GM18519 (cell line): ENCODE results near the gene ZMYND19.
"Not testable (repeated sequence)": the region's sequence is repeated elsewhere in the genome, so short reads cannot be mapped to it uniquely, and the experiment has no call there.

ENCODE experiments used
- ATAC-seq: cut with Tn5 transposase; IDR thresholded peaks from one replicate; pipeline ENCODE4 v1.9.1; 2021; ENCODE audit warnings: mild to moderate bottlenecking, moderate library complexity; ENCODE audit not compliant: unreplicated experiment, low FRiP score

Gene ZMYND19

GRCh38 chr9:137614631-137615386 lies 24.5 kb upstream of the ZMYND19 start:
- ATAC-seq, result no peak

DNA sequence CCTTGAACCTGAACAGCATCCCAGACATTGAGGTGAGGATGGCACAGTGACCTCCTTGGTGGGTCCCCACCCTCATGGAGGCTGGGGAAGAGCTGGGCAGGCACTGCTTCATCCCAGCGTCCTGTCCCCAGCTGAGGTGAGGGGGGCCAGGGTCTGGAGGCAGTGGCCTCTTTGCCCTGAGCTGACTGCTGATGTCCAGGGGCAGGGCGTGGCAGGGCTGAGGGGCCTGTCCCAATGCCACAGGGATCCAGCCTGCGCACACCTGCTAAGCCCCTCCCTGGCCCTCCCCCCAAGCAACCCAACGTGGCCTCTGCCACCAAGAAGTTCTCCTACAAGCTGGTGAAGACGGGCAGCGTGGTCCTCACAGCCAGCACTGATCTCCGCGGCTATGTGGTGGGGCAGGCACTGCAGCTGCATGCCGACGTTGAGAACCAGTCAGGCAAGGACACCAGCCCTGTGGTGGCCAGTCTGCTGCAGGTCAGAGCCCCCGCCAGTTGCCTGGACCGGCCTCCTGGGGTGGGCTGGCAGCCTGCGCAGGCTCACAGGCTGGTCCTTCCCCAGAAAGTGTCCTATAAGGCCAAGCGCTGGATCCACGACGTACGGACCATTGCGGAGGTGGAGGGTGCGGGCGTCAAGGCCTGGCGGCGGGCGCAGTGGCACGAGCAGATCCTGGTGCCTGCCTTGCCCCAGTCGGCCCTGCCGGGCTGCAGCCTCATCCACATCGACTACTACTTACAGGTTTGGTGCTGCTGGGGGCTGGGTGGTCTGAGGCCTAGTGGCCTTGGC lies 23.6 kb upstream of the ZMYND19 start:
- no peak for ATAC-seq

DNA sequence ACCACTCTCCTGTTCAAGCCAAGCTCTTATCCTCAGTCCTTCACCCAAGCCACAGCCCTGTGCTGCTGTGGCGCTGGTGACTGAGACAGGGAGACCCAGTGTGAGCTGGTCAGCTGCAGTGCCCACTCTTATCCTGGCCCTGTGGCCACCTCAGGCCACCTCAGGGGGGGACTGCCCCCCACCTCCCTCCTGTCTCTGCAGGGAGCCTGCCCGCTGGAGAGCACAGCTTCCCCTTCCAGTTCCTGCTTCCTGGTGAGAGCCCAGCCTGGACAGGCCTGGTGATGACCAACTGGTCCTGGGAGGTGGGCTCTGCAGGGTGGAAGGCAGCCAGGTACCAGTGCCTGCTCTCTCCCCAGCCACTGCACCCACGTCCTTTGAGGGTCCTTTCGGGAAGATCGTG lies 22.9 kb upstream of the ZMYND19 start:
- ATAC-seq, result no peak

- no peak for ATAC-seq
These were observed 22.4 kb upstream of the ZMYND19 start for GRCh38 chr9:137612741-137613142.

GRCh38 chr9:137611623-137612609 lies 21.6 kb upstream of the ZMYND19 start:
- no peak for ATAC-seq

DNA sequence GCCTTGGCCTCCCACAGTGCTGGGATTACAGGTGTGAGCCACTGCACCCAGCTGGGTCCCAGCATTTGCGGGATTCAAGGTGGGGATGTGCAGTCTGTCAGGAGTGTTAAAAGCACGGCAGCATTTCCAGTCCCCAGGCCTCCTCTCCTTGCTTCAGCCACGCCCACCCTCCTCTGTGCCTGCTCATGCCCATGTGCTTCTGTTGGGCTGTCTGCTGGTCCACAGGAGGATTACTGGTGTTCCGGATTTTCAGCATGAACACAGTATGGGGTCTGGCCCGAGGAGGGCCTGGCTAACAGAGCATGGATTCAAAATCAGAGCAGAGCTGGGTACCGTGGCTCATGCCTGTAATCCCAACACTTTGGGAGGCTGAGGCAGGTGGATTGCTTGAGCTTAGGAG lies 20.6 kb upstream of the ZMYND19 start:
- ATAC-seq, result no peak

DNA sequence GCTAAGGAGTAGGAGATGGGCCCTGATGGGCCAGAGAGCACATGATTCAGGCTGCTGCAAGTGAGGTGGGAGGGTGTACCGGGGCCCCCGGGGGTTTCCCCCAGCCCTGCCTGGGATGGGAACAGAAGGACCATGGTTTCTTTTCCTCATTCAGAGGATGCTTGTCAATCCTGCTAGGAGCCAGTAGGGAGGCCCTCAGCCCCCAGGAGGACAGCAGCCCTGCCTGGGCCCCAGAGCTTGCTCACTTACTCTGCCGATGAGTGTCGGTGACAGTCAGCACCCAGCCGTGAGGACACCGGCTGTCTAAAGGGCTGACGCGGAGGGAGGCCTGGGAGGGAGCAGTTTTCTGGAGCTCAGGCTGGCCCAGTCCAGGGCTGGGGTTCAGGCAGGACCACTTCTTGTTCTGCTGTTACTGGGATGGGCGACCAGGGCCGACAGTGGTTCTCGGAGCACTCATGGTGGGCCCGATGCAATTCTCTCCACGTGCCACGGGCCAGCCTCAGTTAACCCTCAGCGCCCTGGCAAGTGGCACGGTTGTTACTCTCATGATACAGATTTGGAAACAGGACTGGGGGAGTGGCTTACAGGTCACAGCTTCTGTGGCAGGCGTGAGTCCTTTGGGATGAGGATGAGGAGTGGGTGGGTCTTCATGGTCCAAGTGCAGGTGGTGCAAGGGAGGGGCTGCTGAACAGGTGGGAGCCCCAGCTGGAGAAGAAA lies 17.0 kb upstream of the ZMYND19 start:
- ATAC-seq, result no peak

DNA sequence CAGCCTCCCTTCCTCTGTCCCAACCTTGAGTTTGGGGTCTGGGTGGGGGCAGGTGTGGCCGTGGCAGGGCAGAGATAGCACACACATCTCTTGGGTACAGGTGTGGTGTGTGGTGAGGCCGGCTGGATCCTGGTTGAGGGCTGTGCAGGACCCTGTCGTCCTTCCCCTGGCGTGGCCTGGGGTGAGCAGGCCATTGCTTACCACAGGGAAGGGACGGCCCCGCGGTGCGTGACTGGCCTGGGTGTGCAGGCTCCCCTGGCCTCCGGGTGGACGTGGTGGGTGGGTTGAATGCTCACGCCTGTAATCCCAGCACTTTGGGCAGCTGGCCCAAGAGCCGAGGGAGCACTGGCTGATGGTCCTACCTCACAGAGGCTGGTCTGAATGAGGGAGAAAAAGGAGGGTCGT lies 16.4 kb upstream of the ZMYND19 start:
- no peak for ATAC-seq

GRCh38 chr9:137606005-137606621 lies 15.8 kb upstream of the ZMYND19 start:
- no peak for ATAC-seq

GRCh38 chr9:137605121-137606004 lies 15.1 kb upstream of the ZMYND19 start, which contains the start of gene ARRDC1:
Gene ARRDC1, plus strand, starts transcription at chr9:137605686. Its CDS starts 32 bp downstream, at chr9:137605718.
- ATAC-seq, result no peak

DNA sequence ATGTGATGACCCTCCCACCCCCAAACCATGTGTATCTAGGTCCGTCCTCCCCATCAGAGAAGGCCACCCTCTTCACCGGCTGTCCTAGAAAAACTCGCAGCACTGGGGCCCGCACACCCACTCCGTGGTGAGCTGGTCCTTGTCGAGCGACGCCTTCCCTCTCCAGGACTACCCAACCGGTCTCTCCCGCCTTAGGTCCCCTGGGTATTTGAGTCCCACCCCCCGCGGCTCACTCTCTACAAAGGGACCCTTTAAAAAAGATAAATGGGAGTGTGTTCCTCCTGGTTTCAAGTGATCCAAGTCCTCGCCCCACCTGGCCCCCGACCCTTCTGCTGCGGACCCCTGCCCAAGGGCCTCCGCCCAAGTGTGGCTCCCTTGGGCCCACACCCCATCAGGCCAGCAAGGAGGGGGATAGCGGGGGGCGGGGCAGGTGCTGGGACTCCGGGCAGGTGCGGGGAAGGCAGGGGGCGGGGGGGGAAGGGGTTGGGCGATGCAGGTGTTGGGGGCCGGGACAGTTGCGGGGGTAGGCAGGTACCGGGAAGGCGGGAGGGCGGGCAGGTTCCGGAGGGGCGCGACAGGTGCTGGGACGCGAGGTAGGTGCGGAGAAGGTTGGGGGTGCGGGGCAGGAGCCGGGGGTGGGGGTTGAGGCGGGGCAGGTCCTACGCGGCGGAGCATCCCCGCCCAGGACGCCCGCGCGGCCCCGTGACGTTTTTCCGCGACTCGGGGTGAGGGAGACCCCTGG lies 14.2 kb upstream of the ZMYND19 start:
- no peak for ATAC-seq

DNA sequence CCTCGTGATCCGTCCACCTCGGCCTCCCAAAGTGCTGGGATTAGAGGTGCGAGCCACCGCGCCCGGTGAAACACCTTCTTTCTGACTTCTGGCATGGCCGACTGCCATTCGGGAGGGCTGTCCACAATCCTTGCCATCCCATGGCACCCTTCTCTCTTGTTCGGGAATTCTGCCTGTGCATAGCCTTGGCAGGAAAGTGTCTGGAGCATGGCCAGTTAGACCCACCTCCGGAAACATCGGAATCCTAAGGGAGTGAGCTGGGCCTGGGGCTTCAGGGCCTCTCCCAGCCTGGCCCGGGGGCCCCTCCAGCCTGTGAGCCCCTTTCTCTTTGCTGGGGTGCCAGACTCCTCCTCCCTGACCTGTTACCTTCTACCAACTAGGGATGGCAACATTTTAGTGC lies 13.6 kb upstream of the ZMYND19 start:
- ATAC-seq, result no peak

GRCh38 chr9:137602661-137603060 lies 12.3 kb upstream of the ZMYND19 start:
- no peak for ATAC-seq

- ATAC-seq, result no peak
These were observed 8.6 kb upstream of the ZMYND19 start for GRCh38 chr9:137598943-137599342.

DNA sequence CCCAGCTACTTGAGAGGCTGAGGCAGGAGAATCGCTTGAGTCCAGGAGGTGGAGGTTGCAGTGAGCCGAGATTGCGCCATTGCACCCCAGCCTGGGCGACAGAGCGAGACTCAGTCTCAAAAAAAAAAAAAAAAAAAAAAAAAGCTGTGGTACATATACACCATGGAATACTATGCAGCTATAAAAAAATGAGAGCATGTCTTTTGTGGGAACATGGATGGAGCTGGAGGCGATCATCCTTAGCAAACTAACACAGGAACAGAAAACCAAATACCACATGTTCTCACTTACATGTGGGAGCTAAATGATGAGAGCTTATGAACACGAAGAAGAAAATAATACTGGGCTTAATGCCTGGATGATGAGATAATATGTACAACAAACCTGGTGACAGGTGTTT lies 6.3 kb upstream of the ZMYND19 start:
- ATAC-seq, result not testable (repeated sequence)

- no peak for ATAC-seq
These were observed 2.9 kb upstream of the ZMYND19 start for GRCh38 chr9:137593176-137593575.

- ATAC-seq, result no peak
These were observed 2.5 kb upstream of the ZMYND19 start for GRCh38 chr9:137592767-137593166.

- ATAC-seq, result peak; percentile 17
These were observed 216 bp downstream of the ZMYND19 start for GRCh38 chr9:137590123-137590468.
